A549 (cell line): ENCODE data around the gene LAMB2.

Experiments
- BHLHE40 ChIP-seq: IDR thresholded peaks from 2 replicates; pipeline ENCODE4 v1.6.1; 2012; ENCODE audit warnings: low read depth, low read length, inconsistent platforms
- CHD4 ChIP-seq: fragments of 200-600 bp; sonication (generic); IDR thresholded peaks from 2 replicates; pipeline ENCODE4 v1.6.1; 2016; ENCODE audit warnings: antibody characterized with exemption, mild to moderate bottlenecking, borderline replicate concordance
- CTCF ChIP-seq: fragments of >200 bp; sonication (Bioruptor Twin); formaldehyde crosslinking; IDR thresholded peaks from 3 replicates; pipeline ENCODE4 v1.5.1; 2016
- EP300 ChIP-seq, 2 experiments: fragments of >200 bp; sonication (Bioruptor Twin); formaldehyde crosslinking; IDR thresholded peaks; 2 replicates in 1 of 2; 3 replicates in 1 of 2; pipeline ENCODE4 v1.6.1; 2016 to 2017
- HOXB13 ChIP-seq: fragments of 250-450 bp; sonication (Bioruptor Pico); IDR thresholded peaks from 2 replicates; pipeline ENCODE4 v1.5.0; 2020; ENCODE audit warnings: low read depth, mild to moderate bottlenecking, moderate library complexity
- POLR2A ChIP-seq: IDR thresholded peaks from 2 replicates; pipeline ENCODE4 v1.6.1; 2012; ENCODE audit warnings: mild to moderate bottlenecking, low read length
- RAD21 ChIP-seq, 2 experiments: fragments of >200 bp in 1 of 2; sonication (Bioruptor Twin) in 1 of 2; formaldehyde crosslinking in 1 of 2; IDR thresholded peaks in 1 of 2; conservative IDR thresholded peaks in 1 of 2; 2 replicates in 1 of 2; 3 replicates in 1 of 2; pipeline ENCODE4 v1.6.1; 2012 to 2018; ENCODE audit warnings: inconsistent platforms in 1 of 2
- RARB ChIP-seq: fragments of 250-450 bp; sonication (Bioruptor Pico); IDR thresholded peaks from 2 replicates; pipeline ENCODE4 v1.8.0; 2021; ENCODE audit warnings: mild to moderate bottlenecking, moderate library complexity
- RNF2 ChIP-seq: fragments of 200-600 bp; sonication (generic); IDR thresholded peaks from 2 replicates; pipeline ENCODE4 v1.6.1; 2016; ENCODE audit warnings: low read depth, mild to moderate bottlenecking, antibody characterized with exemption, moderate library complexity, borderline replicate concordance
- SMC3 ChIP-seq: fragments of >200 bp; sonication (Bioruptor Twin); formaldehyde crosslinking; IDR thresholded peaks from 3 replicates; pipeline ENCODE4 v1.6.1; 2018; ENCODE audit warnings: inconsistent platforms

GRCh38 chr3:49124991-49125670 is 7.7 kb downstream of the LAMB2 start:
- TF ChIP-seq POLR2A (no peak), RARB (CRISPR knock-in tag) (no peak), CTCF (0 out of 3 replicates have a peak, but pooled peaks have one; percentile 8), HOXB13 (CRISPR knock-in tag) (no peak), EP300 (IDR thresholded peaks at IDR 0.05) (no peak), BHLHE40 (no peak), CHD4 (no peak), SMC3 (no peak), RAD21 (conservative IDR thresholded peaks at IDR 0.05 in 1 of 2, IDR thresholded peaks at IDR 0.05 in 1 of 2) (no peak), RNF2 (no peak)
